B cell (primary cell): ENCODE measurements around the gene ZRANB3. TPM values are rescaled to one million over a fixed set of nuclear protein-coding genes. Genes with fewer than 3 reads are reported as not detected.
"Not testable (repeated sequence)": the region's sequence is repeated elsewhere in the genome, so short reads cannot be mapped to it uniquely, and the experiment has no call there.

Experiments used
- ATAC-seq: fragments of 200-7000 bp; cut with Tn5 transposase; one replicate; pipeline ENCODE4 v1.10.0; 2021; ENCODE audit warnings: low read depth, mild to moderate bottlenecking, moderate number of reproducible peaks, moderate library complexity
- CTCF ChIA-PET: fragments of 350-600 bp; sonication (Branson Sonifier 250); formaldehyde crosslinking; loops from one replicate; lab custom pipeline; 2021; ENCODE audit warnings: antibody characterized with exemption, inconsistent platforms; lab: Charles Lee
- POLR2A ChIA-PET: fragments of 350-600 bp; sonication (Branson Sonifier 250); formaldehyde crosslinking; loops from one replicate; lab custom pipeline; 2021; ENCODE audit warnings: antibody characterized with exemption; lab: Charles Lee
- DNase-seq: peaks from one replicate; pipeline ENCODE4 v3.0.0; 2013
- H2AFZ ChIP-seq: 2 replicates; pipeline ENCODE4 v1.6.1; 2012; ENCODE audit warnings: mild to moderate bottlenecking, low read depth, low read length; ENCODE audit not compliant: insufficient read depth, poor library complexity, severe bottlenecking
- H3K27ac ChIP-seq, 2 donors: 1 replicate in 1 of 2; 2 replicates in 1 of 2; pipeline ENCODE4 v1.5.1; 2012 to 2013; ENCODE audit warnings: low read length in 2 of 2, mild to moderate bottlenecking in 2 of 2, moderate library complexity in 1 of 2
- H3K27me3 ChIP-seq, 4 experiments: fragments of 200-600 bp in 1 of 4; sonication (generic) in 1 of 4; replicated peaks in 1 of 4; 1 replicate in 2 of 4; 2 replicates in 2 of 4; pipeline versions ENCODE4 v1.6.1 to v1.7.0; 2013 to 2016; ENCODE audit warnings: low read length in 3 of 4, mild to moderate bottlenecking in 2 of 4, mixed read lengths in 1 of 4, moderate library complexity in 1 of 4; ENCODE audit not compliant: insufficient read depth in 4 of 4, control insufficient read depth in 3 of 4; ENCODE audit errors: control extremely low read depth in 1 of 4
- H3K36me3 ChIP-seq, 2 experiments: replicated peaks in 1 of 2; 1 replicate in 1 of 2; 2 replicates in 1 of 2; pipeline versions ENCODE4 v1.6.1 to v1.7.1; 2013; ENCODE audit warnings: low read length in 1 of 2; ENCODE audit not compliant: insufficient read depth in 2 of 2, control insufficient read depth in 1 of 2; ENCODE audit errors: control extremely low read depth in 1 of 2, extremely low read depth in 1 of 2
- H3K4me1 ChIP-seq, 2 donors: fragments of 200-600 bp in 1 of 2; sonication (generic) in 1 of 2; 1 replicate in 1 of 2; 2 replicates in 1 of 2; pipeline versions ENCODE4 v1.5.1 to v1.6.1; 2013 to 2017; ENCODE audit warnings: low read length in 2 of 2; ENCODE audit not compliant: control insufficient read depth in 2 of 2, insufficient read depth in 2 of 2
- H3K4me2 ChIP-seq: replicated peaks from 2 replicates; pipeline ENCODE3; 2012; ENCODE audit warnings: mild to moderate bottlenecking, low read depth, low read length; ENCODE audit not compliant: poor library complexity, severe bottlenecking
- H3K4me3 ChIP-seq, 5 experiments: fragments of 200-600 bp in 1 of 5; sonication (generic) in 1 of 5; 1 replicate in 3 of 5; 2 replicates in 2 of 5; pipeline versions ENCODE4 v1.5.1 to v1.7.0; 2011 to 2016; ENCODE audit warnings: low read length in 4 of 5, mild to moderate bottlenecking in 4 of 5, low read depth in 2 of 5, control low read depth in 1 of 5, moderate library complexity in 1 of 5; ENCODE audit not compliant: insufficient read depth in 1 of 5; ENCODE audit errors: control extremely low read depth in 1 of 5, extremely low read depth in 1 of 5
- H3K79me2 ChIP-seq: fragments of 200-600 bp; sonication (generic); one replicate; pipeline ENCODE4 v1.6.0; 2016; ENCODE audit warnings: low read length; ENCODE audit not compliant: control insufficient read depth, insufficient read depth
- H3K9ac ChIP-seq: fragments of 200-600 bp; sonication (generic); 2 replicates; pipeline ENCODE4 v1.6.1; 2017; ENCODE audit warnings: mild to moderate bottlenecking, low read length, moderate library complexity
- H3K9me3 ChIP-seq, 3 donors: one replicate each; pipeline versions ENCODE4 v1.6.1 to v1.7.1; 2013; ENCODE audit warnings: low read length in 2 of 3; ENCODE audit not compliant: control insufficient read depth in 2 of 3, insufficient read depth in 1 of 3; ENCODE audit errors: control extremely low read depth in 1 of 3
- H4K20me1 ChIP-seq: 2 replicates; pipeline ENCODE4 v1.6.0; 2012; ENCODE audit warnings: mild to moderate bottlenecking, low read length; ENCODE audit not compliant: insufficient read depth, control insufficient read depth, poor library complexity, severe bottlenecking
- H3K27ac Mint-ChIP-seq: one replicate; pipeline ENCODE4 v1.8.0; 2021; ENCODE audit warnings: mixed read lengths
- H3K27me3 Mint-ChIP-seq: one replicate; pipeline ENCODE4 v1.8.0; 2021; ENCODE audit warnings: mixed read lengths
- H3K4me1 Mint-ChIP-seq: one replicate; pipeline ENCODE4 v1.8.0; 2021; ENCODE audit warnings: mixed read lengths
- H3K4me3 Mint-ChIP-seq: one replicate; pipeline ENCODE4 v1.8.0; 2021; ENCODE audit warnings: mixed read lengths
- H3K9me3 Mint-ChIP-seq: one replicate; pipeline ENCODE4 v1.8.0; 2022; ENCODE audit warnings: mixed read lengths; ENCODE audit not compliant: insufficient read depth
- CTCF ChIP-seq: fragments of 200-600 bp; IDR thresholded peaks from one replicate; pipeline ENCODE4 v1.8.0; 2022; ENCODE audit warnings: antibody characterized with exemption, mild to moderate bottlenecking
- EZH2 ChIP-seq: IDR thresholded peaks from 2 replicates; pipeline ENCODE4 v1.6.1; 2012; ENCODE audit warnings: borderline replicate concordance, low read depth, mild to moderate bottlenecking, moderate library complexity, low read length; ENCODE audit not compliant: insufficient read depth, poor library complexity, severe bottlenecking
- WGBS: methylation state at CpG from one replicate; pipeline ENCODE4 v1.1.5; 2013; ENCODE audit warnings: missing lambda C conversion rate; ENCODE audit not compliant: insufficient coverage; 5-methylcytosine and 5-hydroxymethylcytosine counted together
- intact Hi-C: fragments of 100-400 bp; cut with micrococcal nuclease; formaldehyde crosslinking; loops from one replicate; pipeline ENCODE4 v1.10.0; 2022
- polyA plus RNA-seq: library from polyadenylated mRNA; depleted of rRNA; stranded (reverse); fragments of >200 nt; gene quantifications from 2 replicates; pipeline ENCODE4 v1.2.3, GENCODE V29; 2012
- total RNA-seq, 2 donors: library from RNA; stranded (reverse); fragments of 120-200 nt in 1 of 2; gene quantifications; 1 replicate in 1 of 2; 2 replicates in 1 of 2; pipeline versions ENCODE4 v1.2.3 to v1.2.4, GENCODE V29; 2013 to 2022

ZRANB3 gene
- total and polyA plus RNA-seq, 2 donors (not counting 1 experiment from before 2014, with no cell fraction given): 2.4 to 9.8 TPM

- ATAC-seq: no peak
- Histone ChIP-seq H3K9me3 (no peaks in the 10 kb centered on the region), H3K36me3 (peaks cover 16 to 51% of the 10 kb centered on the region in 2 experiments), H3K27ac (no peak overlapping the region), H3K4me3 (no peak overlapping the region), H3K27me3 (no peaks in the 10 kb centered on the region), H3K4me1 (no peaks in the 10 kb centered on the region), H3K79me2 (no peaks in the 10 kb centered on the region), H2AFZ (no peak overlapping the region), H3K4me2 (no peak overlapping the region), H4K20me1 (no peaks in the 10 kb centered on the region), H3K9ac (no peak overlapping the region)
- no peak for DNase-seq
- H3K4me1 Mint-ChIP-seq: no peaks in the 10 kb centered on the region
- H3K9me3 Mint-ChIP-seq: no peaks in the 10 kb centered on the region
- no peaks in the 10 kb centered on the region for H3K27me3 Mint-ChIP-seq
- CTCF ChIA-PET: no interaction called here
- no peak for TF ChIP-seq CTCF
- no peak overlapping the region for H3K27ac Mint-ChIP-seq
- POLR2A ChIA-PET: no interaction called here
- WGBS: no CpG with 5 or more reads among the region's 2 CpGs
- intact Hi-C loops: no loop called here
- no peak overlapping the region for H3K4me3 Mint-ChIP-seq
Measured at GRCh38 chr2:135125940-135126339, 405.1 kb downstream of the ZRANB3 start.

- WGBS: no CpG with 5 or more reads among the region's 1 CpG
- Mint-ChIP-seq H3K4me3 (no peak overlapping the region), H3K27ac (no peak overlapping the region), H3K4me1 (no peaks in the 10 kb centered on the region), H3K27me3 (no peaks in the 10 kb centered on the region), H3K9me3 (no peaks in the 10 kb centered on the region)
- no peaks in the 10 kb centered on the region for H3K79me2 ChIP-seq
- no peaks in the 10 kb centered on the region for H3K9me3 ChIP-seq
- no peaks in the 10 kb centered on the region for H3K27me3 ChIP-seq
- DNase-seq (no peak), ATAC-seq (no peak)
- no peaks in the 10 kb centered on the region for H3K4me1 ChIP-seq
- TF ChIP-seq EZH2: no peak
- TF ChIP-seq CTCF: no peak
- no peak overlapping the region for H3K4me3 ChIP-seq
- H3K9ac ChIP-seq: no peak overlapping the region
- H2AFZ ChIP-seq: no peak overlapping the region
- no peak overlapping the region for H3K27ac ChIP-seq
- no peak overlapping the region for H3K4me2 ChIP-seq
- intact Hi-C loops: no loop called here
- H3K36me3 ChIP-seq: peaks cover 13 to 46% of the 10 kb centered on the region in 2 experiments
- POLR2A ChIA-PET: no interaction called here
- CTCF ChIA-PET: no interaction called here
- no peaks in the 10 kb centered on the region for H4K20me1 ChIP-seq
Measured at GRCh38 chr2:135124924-135125886, 405.8 kb downstream of the ZRANB3 start.

- H2AFZ ChIP-seq, H3K4me3 Mint-ChIP-seq, H3K4me1 ChIP-seq, H3K27me3 ChIP-seq, intact Hi-C loops, DNase-seq, H4K20me1 ChIP-seq, CTCF ChIA-PET, H3K4me1 Mint-ChIP-seq, H3K27ac ChIP-seq, H3K27ac Mint-ChIP-seq, ATAC-seq, H3K27me3 Mint-ChIP-seq, H3K9ac ChIP-seq, H3K4me2 ChIP-seq, H3K4me3 ChIP-seq, POLR2A ChIA-PET, H3K79me2 ChIP-seq: not testable (repeated sequence)
- 95% methylated on average over 4 of the region's 6 CpGs for WGBS
- peaks cover 7 to 26% of the 10 kb centered on the region in 2 experiments for H3K36me3 ChIP-seq
- H3K9me3 ChIP-seq: peaks cover 1 to 14% (median 13%) of the 10 kb centered on the region in 3 donors
- peaks cover 11% of the 10 kb centered on the region for H3K9me3 Mint-ChIP-seq
Measured at GRCh38 chr2:135121658-135122039, 409.4 kb downstream of the ZRANB3 start.
